Muscle of leg (tissue), 11 donors: ENCODE results near the gene TNFAIP8. TPM values are rescaled to one million over a fixed set of nuclear protein-coding genes. Genes with fewer than 3 reads are reported as not detected.

Experiments used
- DNase-seq: peaks from one replicate; pipeline ENCODE4 v3.0.0; 2013
- H3K27ac ChIP-seq: one replicate; pipeline ENCODE4 v1.5.1; 2013; ENCODE audit warnings: mild to moderate bottlenecking, low read length, control low read depth
- H3K27me3 ChIP-seq: one replicate; pipeline ENCODE4 v1.6.1; 2013; ENCODE audit warnings: low read length; ENCODE audit not compliant: control insufficient read depth, insufficient read depth
- H3K36me3 ChIP-seq: one replicate; pipeline ENCODE4 v1.6.1; 2013; ENCODE audit warnings: low read length; ENCODE audit not compliant: control insufficient read depth, insufficient read depth
- H3K4me1 ChIP-seq: one replicate; pipeline ENCODE4 v1.6.1; 2013; ENCODE audit warnings: low read length; ENCODE audit not compliant: control insufficient read depth, insufficient read depth
- H3K4me3 ChIP-seq: one replicate; pipeline ENCODE4 v1.5.1; 2013; ENCODE audit warnings: low read length, control low read depth
- H3K9me3 ChIP-seq: replicated peaks from 2 replicates; pipeline ENCODE4 v1.6.1; 2013; ENCODE audit warnings: low read depth, low read length; ENCODE audit not compliant: control insufficient read depth
- WGBS: methylation state at CpG from one replicate; pipeline ENCODE4 v1.1.5; 2013; ENCODE audit warnings: missing lambda C conversion rate; ENCODE audit not compliant: insufficient coverage; 5-methylcytosine and 5-hydroxymethylcytosine counted together
- polyA plus RNA-seq, 8 donors: library from polyadenylated mRNA; unstranded; fragments of 120-200 nt; gene quantifications; one replicate each; pipeline versions ENCODE4 v1.2.1 to v1.2.3, GENCODE V29; 2013; ENCODE audit warnings: inconsistent platforms in 1 of 8, low replicate concordance in 1 of 8; ENCODE audit not compliant: insufficient read length in 8 of 8, insufficient read depth in 1 of 8
- total RNA-seq: library from RNA; stranded (reverse); fragments of 120-200 nt; gene quantifications from one replicate; pipeline ENCODE4 v1.2.4, GENCODE V29; 2013

Gene TNFAIP8
- total and polyA plus RNA-seq, 9 donors = 10.8 to 14.8 (median 12.1) TPM

DNA sequence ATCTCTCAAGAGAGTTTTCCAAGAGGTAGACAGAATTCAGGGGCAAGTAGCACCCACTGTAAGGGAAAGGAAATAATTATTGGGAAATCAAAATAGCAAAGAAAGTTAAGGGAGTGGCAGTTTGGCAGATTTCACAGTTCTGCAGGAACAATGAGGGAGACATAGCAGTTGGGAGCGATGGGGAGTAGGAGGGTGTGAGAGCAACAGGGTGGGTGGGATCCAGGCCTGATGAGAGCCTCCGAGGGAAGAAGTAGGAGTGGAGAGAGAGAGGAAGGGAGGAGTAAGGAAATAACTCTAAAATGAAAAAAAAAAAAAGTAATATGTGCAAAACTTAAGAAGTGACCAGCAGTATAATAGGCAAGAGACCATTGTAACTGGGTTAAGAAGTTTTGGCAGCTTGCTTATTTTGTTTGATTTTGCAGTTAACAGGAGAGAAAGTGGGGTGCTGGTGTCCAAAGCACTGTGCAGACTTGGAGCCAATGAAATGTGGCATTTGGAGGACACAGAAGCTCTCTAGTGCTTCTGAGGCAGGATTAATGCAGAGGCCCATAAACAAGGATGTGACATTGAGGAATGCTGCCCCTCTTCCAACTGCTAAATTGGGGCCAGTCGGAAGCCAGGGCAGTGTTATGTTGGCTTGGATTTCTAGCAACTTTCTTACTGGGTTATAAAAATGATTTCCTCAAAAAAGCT lies 10.2 kb downstream of the TNFAIP8 start:
- WGBS = 33% methylated on average over 3 of the region's 3 CpGs
- Histone ChIP-seq H3K27ac (no peak overlapping the region), H3K4me1 (peaks cover 12% of the 10 kb centered on the region), H3K9me3 (no peaks in the 10 kb centered on the region), H3K36me3 (no peaks in the 10 kb centered on the region), H3K27me3 (no peaks in the 10 kb centered on the region), H3K4me3 (no peak overlapping the region)
- no peak for DNase-seq

DNA sequence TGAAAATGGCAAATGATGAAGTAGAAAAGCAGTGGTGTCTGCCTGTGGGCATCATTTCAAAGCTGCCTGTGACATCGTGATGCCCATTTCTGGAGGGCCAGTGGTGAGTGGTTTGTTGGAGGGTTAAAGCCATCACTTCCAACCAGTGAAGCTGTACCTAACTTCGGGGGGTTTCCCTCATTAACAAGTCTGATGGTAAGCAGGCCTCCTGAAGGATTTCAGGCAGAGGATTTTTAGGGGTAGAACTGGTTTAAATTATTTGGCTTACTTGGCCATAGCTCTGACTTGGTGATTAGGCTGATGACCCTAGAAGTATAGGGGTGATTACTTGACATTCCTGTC lies 10.7 kb downstream of the TNFAIP8 start:
- H3K27me3 ChIP-seq = no peaks in the 10 kb centered on the region
- 60% methylated on average over 1 of the region's 2 CpGs for WGBS
- no peak overlapping the region for H3K4me3 ChIP-seq
- H3K36me3 ChIP-seq = no peaks in the 10 kb centered on the region
- H3K27ac ChIP-seq = no peak overlapping the region
- peaks cover 12% of the 10 kb centered on the region for H3K4me1 ChIP-seq
- no peak for DNase-seq
- no peaks in the 10 kb centered on the region for H3K9me3 ChIP-seq

DNA sequence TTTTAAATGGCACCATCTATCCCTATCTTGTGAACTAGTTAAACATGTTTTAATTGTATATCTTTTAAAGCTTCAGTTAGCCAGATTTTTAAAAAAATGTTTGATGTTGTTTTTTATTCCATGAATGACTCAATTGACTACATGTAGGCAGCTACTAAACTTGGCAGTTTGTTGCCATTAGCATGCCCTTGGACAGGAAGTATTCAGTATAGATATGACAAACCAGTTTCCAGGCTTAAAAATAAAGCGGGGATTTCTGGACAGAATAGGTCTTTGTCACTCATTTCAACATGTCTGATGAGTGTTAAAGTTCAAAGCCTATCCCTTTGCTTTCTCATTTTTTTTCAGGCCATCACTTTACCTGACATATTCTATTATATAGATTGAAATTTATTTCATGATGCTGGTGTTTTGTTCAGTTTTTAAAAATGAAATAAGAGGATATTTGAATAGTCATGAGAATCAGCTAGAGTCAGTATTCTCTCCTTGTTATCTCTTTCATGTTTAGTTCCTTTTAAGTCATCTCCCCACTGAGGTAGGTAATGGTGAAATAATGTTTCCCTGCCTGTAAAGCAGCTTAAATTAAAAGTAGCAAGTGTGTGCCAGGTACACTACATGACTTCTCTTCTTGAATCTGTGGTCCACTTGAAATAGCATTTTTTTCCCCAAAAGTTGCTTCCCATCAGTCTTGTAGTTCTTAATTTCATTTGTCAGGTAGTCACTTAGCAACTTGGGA lies 11.9 kb downstream of the TNFAIP8 start:
- peaks cover 11% of the 10 kb centered on the region for H3K4me1 ChIP-seq
- no peaks in the 10 kb centered on the region for H3K9me3 ChIP-seq
- H3K4me3 ChIP-seq = no peak overlapping the region
- no peaks in the 10 kb centered on the region for H3K27me3 ChIP-seq
- no peaks in the 10 kb centered on the region for H3K36me3 ChIP-seq
- no CpG with 5 or more reads among the region's 1 CpG for WGBS
- no peak for DNase-seq
- no peak overlapping the region for H3K27ac ChIP-seq

DNA sequence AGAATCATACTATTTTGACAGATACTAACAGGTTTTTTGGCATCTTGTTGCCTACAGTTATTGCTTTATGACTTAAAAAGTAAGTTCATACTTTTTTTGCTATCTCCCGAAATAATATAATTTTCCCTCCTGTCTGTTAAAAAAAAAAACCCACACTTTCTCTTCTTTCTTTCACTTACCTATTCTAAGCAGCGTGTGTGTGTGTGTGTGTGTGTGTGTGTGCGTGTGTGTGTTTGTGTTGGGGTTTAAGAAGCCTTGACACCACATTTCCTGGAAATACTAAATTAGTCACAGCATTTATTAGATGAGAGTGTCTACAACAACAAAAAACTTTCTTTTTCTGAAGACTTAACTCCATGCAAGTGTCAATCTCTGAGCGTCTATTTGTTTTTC lies 12.4 kb downstream of the TNFAIP8 start:
- WGBS = no CpG with 5 or more reads among the region's 4 CpGs
- Histone ChIP-seq H3K27ac (no peak overlapping the region), H3K4me1 (peaks cover 10% of the 10 kb centered on the region), H3K4me3 (no peak overlapping the region), H3K36me3 (no peaks in the 10 kb centered on the region), H3K9me3 (no peaks in the 10 kb centered on the region), H3K27me3 (no peaks in the 10 kb centered on the region)
- no peak for DNase-seq

DNA sequence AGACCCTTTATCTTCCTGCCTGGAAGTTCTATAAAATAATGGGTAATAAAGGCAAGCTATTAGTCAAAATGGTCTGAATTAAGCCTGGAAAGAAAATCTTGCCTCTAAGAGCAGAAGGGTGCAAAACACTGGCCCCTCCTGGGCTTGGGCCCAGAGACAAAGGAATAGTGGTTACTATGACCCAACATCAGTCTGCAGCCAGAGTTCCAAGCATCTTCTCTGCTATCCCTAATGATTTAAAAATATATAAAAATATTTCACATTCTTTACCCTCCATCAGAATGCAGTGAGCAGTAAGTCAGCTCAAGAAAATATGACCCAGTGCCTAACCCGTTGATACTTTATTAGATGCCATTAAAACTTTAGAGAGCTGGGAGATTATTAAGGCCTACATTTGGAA lies 14.7 kb downstream of the TNFAIP8 start:
- no peak for DNase-seq
- no CpG with 5 or more reads among the region's 1 CpG for WGBS
- Histone ChIP-seq H3K27me3 (no peaks in the 10 kb centered on the region), H3K36me3 (no peaks in the 10 kb centered on the region), H3K27ac (no peak overlapping the region), H3K4me3 (no peak overlapping the region), H3K4me1 (peaks cover 8% of the 10 kb centered on the region), H3K9me3 (no peaks in the 10 kb centered on the region)

DNA sequence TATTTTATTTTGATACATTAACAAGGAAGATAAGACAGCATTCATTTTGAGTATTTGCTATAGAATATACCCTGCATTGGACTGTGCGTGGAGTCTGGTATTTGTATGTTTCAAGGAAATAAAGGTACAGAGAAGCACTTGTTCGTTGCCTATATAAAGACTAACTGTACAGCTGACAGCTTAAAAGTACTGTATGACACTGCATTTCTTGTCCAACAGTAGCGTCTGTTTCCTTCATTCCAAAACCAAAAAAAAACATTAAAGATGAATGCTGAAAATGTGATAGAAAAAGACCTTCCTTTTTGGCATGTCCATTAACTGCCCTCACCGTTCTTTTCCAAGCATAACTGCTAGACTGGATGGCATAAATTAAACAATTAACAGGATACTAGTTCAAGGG lies 15.3 kb downstream of the TNFAIP8 start:
- H3K4me1 ChIP-seq = peaks cover 5% of the 10 kb centered on the region
- no peaks in the 10 kb centered on the region for H3K36me3 ChIP-seq
- H3K27ac ChIP-seq = no peak overlapping the region
- DNase-seq = no peak
- H3K27me3 ChIP-seq = no peaks in the 10 kb centered on the region
- no peak overlapping the region for H3K4me3 ChIP-seq
- H3K9me3 ChIP-seq = no peaks in the 10 kb centered on the region
- WGBS = 56% methylated on average over 2 of the region's 4 CpGs

DNA sequence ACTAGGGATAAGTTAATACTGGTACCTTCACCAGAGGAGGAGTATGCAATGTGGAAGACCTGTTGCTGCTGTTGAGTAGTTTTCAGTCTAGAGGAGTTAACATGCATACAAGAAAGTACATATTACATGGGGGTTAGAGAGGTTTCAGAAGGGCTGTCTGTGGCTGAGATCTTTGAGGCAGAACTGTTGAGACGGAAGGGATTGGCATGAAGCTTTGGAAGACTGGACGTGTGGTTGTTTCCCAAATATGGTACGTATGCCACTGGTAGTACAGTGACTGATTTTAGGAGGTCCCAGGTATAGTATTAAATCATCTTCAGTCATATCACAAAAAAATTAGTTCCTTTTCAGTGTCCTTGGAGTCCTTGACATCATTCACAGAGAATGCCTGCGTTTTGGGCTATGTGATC lies 17.6 kb downstream of the TNFAIP8 start:
- Histone ChIP-seq H3K4me3 (no peak overlapping the region), H3K36me3 (no peaks in the 10 kb centered on the region), H3K4me1 (no peaks in the 10 kb centered on the region), H3K9me3 (no peaks in the 10 kb centered on the region), H3K27me3 (no peaks in the 10 kb centered on the region), H3K27ac (no peak overlapping the region)
- WGBS = 43% methylated on average over 1 of the region's 4 CpGs
- DNase-seq = no peak

DNA sequence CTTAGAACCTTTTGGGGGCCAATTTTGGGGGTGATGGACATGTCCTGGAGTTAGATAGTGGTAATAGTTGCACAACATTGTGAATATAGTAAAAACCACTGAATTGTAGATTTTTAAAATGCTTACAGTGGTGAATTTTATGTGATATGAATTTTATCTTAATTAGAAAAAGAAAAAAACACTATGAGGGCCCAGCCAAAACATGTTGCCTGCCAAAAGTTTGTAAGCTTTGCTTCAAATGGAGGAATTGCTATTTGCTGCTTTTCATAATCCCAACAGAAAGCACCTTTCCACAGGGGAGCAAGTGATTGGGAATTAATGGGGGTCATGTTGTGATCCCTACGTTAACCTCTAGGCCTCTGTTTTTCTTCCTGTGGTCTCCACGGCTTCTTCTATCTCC lies 19.1 kb downstream of the TNFAIP8 start:
- no peaks in the 10 kb centered on the region for H3K9me3 ChIP-seq
- WGBS = no CpG with 5 or more reads among the region's 2 CpGs

DNA sequence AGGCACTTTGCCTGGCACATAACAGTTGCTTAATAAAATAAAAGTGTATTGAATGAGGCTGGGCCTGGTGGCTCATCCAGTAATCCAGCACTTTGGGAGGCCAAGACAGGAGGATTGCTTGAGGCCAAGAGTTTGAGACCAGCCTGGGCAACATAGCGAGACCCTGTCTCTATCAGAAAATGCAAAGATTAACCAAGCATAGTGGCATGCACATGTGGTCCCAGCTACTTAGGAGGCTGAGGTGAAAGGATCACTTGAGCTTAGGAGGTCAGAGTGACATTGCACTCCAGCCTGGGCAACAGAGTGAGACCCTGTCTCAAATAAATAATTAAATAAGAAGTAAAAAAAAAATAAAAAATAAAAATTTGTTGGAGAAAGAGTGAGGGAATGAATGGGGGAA lies 21.2 kb downstream of the TNFAIP8 start:
- Histone ChIP-seq H3K4me3 (no peak overlapping the region), H3K27ac (no peak overlapping the region)
- WGBS = no CpG with 5 or more reads among the region's 1 CpG

More for the DNA sequence above, 19.1 kb downstream of the TNFAIP8 start:
- no peak overlapping the region for H3K27ac ChIP-seq
- no peaks in the 10 kb centered on the region for H3K36me3 ChIP-seq
- H3K4me1 ChIP-seq = no peaks in the 10 kb centered on the region
- H3K27me3 ChIP-seq = no peaks in the 10 kb centered on the region
- no peak overlapping the region for H3K4me3 ChIP-seq
- DNase-seq = no peak

DNA sequence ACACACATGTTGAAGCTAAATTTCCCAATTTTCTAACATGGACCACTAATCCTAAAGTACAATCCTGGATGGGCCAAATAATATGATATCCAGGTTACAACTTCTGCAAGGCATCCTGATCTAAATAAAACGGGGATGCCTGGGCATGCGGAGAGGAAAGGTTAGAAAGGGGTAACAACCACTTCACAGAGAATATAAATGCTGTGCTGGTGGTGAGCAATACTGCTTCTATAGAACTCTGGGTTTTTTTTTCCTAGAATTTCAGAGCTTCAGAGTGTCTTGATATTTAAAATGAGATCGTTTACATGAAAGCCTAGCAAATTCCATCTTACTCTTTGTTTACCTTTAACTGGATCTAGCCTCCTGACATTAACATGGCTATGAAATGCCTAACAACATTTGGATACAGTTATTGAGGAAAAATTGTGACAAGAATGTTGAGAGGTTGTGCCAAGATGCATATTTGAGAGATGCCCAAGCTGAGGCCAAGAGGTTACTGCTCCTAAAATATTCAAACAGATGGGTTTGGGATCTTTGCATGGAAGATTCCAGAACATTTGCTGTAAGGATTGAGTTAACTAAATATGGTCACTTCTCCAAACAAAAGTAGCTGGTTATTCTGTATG lies 22.4 kb downstream of the TNFAIP8 start:
- Histone ChIP-seq H3K27ac (no peak overlapping the region), H3K9me3 (no peaks in the 10 kb centered on the region), H3K36me3 (no peaks in the 10 kb centered on the region), H3K27me3 (no peaks in the 10 kb centered on the region), H3K4me1 (no peaks in the 10 kb centered on the region), H3K4me3 (no peak overlapping the region)
- DNase-seq = no peak
- no CpG with 5 or more reads among the region's 3 CpGs for WGBS

More for the DNA sequence above, 21.2 kb downstream of the TNFAIP8 start:
- no peak for DNase-seq
- H3K27me3 ChIP-seq = no peaks in the 10 kb centered on the region
- no peaks in the 10 kb centered on the region for H3K36me3 ChIP-seq
- no peaks in the 10 kb centered on the region for H3K9me3 ChIP-seq
- no peaks in the 10 kb centered on the region for H3K4me1 ChIP-seq
